NCI-H510A treated with DMSO at 0.1 percent for 48 hours (cell line): ENCODE results near the gene DAB1.

Experiments
- DNase-seq: peaks from one replicate; lab custom pipeline; 2025; lab: John Stamatoyannopoulos, UW

DAB1 gene

DNA sequence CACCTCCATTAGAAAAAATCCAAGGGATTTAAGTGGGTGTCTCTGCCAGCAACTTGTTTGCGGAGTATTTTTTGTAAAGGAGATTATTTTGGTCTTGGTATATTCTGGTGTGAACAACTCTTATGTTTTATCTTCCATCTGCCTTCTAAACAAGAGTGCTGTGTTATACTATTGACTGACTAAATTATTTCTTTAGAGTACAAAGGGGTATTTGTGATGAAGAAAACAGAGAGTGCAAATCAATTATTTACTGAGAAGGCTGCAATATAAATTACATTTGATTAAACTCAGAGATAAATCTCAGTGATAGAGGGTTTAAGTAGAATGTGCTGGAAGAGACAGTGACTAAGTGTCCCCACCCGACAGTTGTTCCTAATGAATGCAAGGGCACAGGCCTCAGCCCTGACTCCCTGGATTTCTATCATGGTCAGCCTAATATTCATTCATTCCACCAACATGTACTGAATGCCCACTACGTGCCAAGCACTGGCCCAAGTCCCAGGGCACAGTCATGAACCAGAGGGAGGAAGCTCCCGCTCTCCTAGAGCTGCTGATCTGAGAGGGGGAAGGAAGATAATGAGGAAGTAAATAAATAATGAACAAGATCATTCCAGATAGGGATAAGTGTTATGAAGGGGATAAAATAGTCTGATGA is 261.1 kb downstream of the DAB1 start:
- no peak for DNase-seq

GRCh38 chr1:57160594-57160993 is 263.3 kb downstream of the DAB1 start:
- no peak for DNase-seq

- no peak for DNase-seq
These were observed 265.3 kb downstream of the DAB1 start for GRCh38 chr1:57158604-57158998.

DNA sequence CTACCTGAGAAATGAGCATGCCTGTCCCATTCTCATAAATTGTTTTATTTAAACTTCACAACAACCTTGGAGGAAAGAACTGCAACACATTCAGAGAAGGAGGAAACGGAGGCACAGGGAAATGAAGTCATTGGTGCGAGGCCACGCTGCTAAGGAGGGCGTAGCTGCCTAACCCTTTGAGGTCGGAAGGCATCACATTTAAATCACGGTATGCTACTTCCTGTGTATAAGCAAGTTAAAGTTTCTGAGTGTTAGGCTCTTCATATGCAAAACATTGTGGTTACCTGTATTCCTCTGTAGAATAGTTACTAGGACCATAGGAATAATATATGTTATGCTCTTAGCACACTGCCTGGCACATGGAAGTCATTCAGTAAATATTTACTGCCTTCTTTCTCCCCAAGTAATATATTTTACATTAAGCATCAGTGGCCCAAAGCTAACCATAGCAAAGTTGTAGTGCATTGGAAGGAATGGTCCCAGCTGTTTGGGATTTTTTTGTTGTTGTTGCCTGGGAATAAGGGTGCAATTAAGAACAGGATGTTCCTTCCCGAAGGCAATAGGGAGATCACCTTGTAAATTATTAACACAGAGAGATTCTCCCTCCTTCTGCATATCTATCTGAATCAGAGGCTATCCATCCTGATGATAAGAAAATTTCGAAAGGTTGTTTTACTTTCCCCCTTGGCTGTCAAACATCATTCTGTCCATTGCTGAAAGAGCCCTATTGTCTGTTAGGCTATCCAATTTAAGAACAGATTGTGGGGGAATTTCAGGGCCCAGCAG is 265.8 kb downstream of the DAB1 start:
- no peak for DNase-seq

DNA sequence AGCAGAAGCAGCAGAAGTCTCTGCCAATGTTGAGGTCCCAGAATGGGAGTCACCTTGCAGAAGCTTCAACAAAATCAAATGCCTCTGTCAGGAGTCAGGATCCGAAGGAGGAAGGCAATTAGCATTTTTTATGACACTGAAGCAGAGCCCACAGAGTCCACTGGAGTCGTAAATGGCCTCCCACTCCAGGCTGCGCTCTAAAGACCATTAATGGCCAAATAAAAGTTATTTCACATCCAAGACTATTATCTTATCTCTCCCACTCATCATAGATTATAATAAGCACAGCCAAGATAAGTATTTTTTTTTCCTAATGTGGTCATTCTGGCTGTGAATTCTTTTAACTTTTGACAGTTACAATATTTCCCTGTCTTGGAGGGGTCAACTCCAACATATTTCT is 267.0 kb downstream of the DAB1 start:
- no peak for DNase-seq

GRCh38 chr1:57146100-57146499 is 277.8 kb downstream of the DAB1 start:
- DNase-seq, result no peak

- no peak for DNase-seq
These were observed 280.9 kb downstream of the DAB1 start for GRCh38 chr1:57142999-57143398.

DNA sequence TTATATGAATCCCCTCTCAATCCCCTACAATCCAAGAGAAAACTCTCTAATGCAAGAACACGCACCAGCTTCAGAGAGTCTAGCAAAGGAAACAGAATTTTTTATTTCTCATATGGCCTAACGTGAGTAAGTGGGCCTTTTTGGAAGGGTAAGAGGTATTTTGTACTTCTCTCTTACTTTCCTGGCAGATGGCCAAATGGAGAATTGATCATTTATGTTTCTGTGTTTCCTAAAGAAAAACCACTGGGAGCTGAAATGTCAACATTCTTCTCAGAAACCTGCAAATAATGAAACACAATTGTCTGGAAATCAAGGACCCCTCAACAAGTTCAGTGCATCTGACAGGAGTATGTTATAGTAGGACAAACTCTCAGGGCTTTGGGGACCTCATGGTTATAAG is 281.7 kb downstream of the DAB1 start:
- no peak for DNase-seq

DNA sequence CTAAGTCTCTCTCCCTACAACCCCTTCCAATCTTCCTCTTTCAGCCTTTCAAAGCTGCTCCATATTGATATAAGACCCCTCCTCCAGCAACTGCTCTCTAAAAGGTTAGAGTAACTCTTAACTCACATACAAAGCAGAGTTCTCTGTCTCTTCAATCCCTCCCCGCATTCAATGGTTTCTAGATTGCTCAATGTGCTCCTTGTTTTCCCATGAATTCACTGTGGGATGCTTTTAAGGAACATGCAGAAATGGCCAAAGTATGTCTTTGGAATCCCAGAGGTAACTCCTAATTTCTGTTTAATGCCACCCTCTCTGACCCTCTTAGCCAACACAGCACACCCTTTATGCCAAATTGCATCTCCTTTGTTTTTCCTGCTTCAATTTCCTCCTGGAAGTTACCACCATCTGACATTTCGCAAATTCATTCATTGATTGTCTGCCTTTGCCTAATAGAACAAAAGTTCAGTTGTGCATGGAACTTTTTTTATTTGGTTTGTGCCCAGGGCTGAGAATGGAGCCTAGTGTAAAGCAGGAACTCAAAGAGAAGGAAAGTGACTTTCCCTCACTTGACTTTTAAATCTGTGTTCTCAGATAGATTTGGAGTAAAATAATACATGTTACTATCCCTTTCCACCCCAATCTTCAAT is 285.3 kb downstream of the DAB1 start:
- no peak for DNase-seq

DNA sequence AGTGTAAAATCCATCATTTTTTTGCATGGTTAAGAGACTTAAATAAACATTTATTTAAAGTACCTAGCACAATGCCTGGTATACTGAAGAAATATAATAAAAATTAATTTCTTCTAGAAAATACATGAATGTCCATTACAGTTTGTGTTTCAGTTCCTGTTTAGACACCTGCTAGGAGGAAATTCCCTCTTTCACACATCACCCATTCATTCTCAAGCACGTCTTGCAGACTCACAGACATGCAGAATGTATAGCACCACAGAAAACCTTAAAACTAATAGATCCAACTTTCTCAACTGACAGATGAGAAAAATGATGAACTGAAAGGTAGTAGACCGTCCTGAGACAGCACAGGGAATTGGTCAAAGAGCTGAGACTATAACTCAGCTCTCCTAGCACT is 285.9 kb downstream of the DAB1 start:
- DNase-seq, result no peak

GRCh38 chr1:57134803-57135202 is 289.1 kb downstream of the DAB1 start:
- DNase-seq, result no peak

DNA sequence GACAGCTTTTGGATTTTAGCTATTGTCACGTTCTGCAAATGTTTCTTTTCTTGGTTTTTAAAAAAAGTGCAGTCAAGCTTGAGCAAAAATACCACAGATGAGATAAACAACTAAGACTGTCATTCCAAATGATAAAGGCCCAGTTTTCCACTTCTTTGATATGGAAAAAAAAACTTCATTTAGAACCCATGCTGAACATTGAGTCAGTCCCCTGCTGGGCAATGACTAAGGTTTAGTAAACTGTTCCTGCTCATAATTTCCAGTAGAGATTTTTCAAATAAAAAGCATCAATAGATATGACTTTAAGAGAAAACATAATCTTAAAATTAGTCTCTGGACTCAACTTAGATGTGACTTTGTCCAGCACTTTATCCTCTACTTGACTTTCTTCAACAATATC is 290.2 kb downstream of the DAB1 start:
- no peak for DNase-seq

GRCh38 chr1:57132993-57133622 is 290.8 kb downstream of the DAB1 start:
- no peak for DNase-seq

DNA sequence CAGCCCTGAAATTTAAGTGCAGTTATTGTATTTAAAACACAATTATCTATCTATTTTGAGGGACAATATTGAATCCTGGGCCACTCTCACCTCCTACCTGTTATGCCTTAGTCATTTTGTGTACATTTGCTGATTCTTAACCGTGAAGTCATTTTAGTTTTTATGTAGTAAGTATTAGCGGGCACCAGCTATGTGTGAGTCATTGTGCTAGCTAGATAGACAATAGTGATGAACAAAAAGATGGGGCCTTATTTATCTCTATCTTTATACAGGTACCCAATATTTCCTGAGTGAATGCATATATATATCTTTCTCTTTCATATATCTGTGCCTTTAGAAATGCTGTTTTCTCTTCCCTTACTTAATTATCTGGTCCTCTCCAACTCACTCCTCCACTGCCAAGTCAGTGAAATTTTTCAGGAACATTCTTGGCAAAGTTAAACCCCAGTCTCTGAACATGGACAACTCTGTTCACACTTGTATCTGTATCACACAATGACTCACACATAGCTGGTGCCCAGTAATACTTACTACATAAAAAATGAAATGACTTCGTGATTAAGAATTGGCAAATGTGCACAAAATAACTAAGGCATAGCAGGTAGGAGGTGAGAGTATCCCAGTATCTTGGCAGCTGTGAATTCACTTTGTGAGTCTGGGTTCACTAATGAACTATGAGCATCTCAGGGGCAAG is 292.0 kb downstream of the DAB1 start:
- no peak for DNase-seq

GRCh38 chr1:57131257-57131656 is 292.6 kb downstream of the DAB1 start:
- no peak for DNase-seq

GRCh38 chr1:57129865-57130264 is 294.0 kb downstream of the DAB1 start:
- no peak for DNase-seq

DNA sequence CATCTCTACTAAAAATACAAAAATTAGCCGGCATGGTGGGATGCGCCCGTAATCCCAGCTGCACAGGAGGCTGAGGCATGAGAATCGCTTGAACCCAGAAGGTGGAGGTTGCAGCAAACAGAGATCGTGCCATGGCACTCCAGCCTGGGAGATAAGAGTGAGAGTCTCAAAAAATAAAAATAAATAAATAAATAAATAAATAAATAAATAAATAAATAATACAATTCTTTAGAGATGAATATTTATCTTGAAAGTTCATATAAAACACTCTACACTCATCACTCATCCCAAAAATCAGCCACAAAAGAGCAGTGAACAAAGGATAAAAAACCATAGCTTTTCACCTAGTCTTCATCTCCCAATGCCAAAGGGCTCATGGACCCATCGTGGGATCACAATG is 295.9 kb downstream of the DAB1 start:
- no peak for DNase-seq

- no peak for DNase-seq
These were observed 299.0 kb downstream of the DAB1 start for GRCh38 chr1:57124768-57125446.

DNA sequence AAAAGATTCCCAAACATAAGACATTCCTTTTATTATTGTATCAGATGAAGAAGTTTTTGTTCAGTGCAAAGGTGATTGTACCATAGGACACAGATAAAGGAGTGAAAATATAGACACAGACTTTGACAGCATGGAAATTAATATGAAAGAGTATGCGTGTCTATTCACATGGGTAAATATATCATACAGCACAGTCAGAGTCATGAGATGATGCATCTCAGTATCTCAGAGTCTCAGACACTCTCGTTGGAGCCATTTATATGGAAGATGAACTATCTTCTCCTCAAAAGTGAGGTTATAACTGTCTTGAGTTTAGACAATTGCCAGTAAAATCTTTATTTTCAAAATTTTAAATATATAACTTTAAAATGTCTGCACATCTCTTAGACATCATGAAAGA is 299.7 kb downstream of the DAB1 start:
- DNase-seq, result no peak

DNA sequence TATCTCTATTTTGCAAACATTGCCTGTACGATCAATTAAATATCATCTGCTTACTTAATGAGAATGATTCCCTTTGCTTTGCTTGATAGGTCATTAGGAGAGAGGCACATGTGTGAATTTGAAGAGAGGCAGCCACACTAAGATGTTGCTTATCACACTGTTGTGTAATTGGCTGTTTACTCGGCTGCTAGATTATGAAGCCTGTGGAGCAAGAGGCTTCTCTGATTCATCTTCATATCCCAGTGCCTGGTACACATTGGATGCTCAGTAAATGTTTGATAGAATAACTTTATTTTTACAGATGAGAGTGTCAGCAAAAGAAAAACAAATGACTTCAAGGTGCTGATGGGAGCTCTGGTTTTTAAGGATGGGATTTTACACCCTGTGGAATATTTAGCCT is 301.8 kb downstream of the DAB1 start:
- DNase-seq, result no peak

DNA sequence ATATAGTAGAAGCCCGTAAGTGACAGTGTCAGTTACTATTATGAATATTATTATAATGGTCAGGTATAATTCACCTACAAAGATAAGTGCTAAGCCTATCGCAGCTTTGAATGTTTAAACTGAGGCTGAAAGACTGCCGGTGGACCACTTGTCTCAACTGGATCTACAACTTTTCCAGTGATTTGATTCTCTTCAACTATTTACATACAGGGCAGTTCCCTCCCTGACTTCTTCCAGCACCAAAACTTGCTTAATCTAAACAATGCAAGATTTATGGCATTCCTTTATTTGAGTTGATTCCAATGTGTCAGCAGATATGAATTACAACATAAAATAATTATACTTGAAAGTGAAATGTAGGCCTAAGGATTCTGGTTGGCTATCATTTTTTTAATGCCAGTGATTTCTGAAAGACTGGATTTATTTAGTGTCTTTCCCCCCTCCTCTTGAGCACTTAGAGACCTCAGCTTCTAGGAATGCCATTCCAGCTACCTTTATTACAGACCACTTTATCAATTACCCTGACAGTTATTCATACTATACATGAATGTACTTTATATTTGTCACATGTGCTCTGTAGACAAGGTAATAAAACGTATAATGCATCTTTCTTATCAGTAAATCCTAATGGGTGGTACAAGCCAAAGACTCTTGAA is 304.8 kb downstream of the DAB1 start:
- DNase-seq, result peak; percentile 34
